OCI-LY1 (cell line): ENCODE results near the gene POLA2.

Source experiments
- EZH2 ChIP-seq: fragments of 200-600 bp; sonication (generic), shearing (Covaris generic); IDR thresholded peaks from 2 replicates; pipeline ENCODE4 v1.8.0; 2017; ENCODE audit warnings: borderline replicate concordance, mixed run types, mild to moderate bottlenecking, antibody characterized with exemption, low read length, moderate library complexity, mixed read lengths
- TF ChIP-seq, protein P1 (sequence below): fragments of 200-600 bp; sonication (generic), shearing (Covaris generic); IDR thresholded peaks from 2 replicates; pipeline ENCODE4 v1.5.1; 2017; ENCODE audit warnings: mild to moderate bottlenecking, antibody characterized with exemption, low read length, moderate library complexity, mixed read lengths

DNA sequence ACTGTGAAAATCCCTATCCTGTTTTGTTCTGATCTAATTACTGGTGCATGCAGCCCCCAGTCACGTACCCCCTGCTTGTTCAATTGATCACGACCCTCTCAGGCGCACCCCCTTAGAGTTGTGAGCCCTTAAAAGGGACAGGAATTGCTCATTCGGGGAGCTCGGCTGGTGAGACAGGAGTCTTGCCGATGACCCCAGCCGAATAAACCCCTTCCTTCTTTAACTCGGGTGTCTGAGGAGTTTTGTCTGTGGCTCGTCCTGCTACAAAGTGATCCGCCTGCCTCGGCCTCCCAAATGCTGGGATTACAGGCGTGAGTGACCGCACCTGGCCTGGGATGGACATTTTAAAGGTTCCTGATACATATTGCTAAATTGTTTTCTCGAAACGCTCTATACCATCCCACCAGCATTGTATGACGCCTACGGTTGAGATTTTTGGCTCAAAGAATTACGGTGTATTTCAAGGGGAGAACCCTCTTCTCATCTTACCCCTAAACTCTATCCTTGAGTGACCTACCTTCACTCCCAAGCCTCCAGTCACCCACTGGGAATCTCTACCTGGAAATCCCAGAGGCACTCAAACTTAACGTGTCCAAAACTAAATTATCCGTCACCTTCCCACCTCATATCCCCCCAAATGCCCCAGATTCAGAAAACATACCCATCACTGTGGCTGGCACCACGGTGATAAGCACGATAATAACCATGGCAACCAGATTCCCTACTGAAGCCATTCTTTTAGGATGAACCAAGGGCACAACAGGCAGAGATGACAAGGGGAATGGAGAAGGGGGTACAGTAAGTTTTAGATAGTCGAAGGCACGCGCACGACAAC is 789 bp upstream of the POLA2 start:
- no peak for TF ChIP-seq EZH2
- TF ChIP-seq, protein P1, sequence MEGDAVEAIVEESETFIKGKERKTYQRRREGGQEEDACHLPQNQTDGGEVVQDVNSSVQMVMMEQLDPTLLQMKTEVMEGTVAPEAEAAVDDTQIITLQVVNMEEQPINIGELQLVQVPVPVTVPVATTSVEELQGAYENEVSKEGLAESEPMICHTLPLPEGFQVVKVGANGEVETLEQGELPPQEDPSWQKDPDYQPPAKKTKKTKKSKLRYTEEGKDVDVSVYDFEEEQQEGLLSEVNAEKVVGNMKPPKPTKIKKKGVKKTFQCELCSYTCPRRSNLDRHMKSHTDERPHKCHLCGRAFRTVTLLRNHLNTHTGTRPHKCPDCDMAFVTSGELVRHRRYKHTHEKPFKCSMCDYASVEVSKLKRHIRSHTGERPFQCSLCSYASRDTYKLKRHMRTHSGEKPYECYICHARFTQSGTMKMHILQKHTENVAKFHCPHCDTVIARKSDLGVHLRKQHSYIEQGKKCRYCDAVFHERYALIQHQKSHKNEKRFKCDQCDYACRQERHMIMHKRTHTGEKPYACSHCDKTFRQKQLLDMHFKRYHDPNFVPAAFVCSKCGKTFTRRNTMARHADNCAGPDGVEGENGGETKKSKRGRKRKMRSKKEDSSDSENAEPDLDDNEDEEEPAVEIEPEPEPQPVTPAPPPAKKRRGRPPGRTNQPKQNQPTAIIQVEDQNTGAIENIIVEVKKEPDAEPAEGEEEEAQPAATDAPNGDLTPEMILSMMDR: no peak
